HepG2 (cell line): ENCODE results near the gene SNED1. TPM values are rescaled to one million over a fixed set of nuclear protein-coding genes. Genes with fewer than 3 reads are reported as not detected.

Source experiments
- ZBTB7A ChIP-seq: sonication (generic); formaldehyde crosslinking; IDR thresholded peaks from 2 replicates; pipeline ENCODE4 v1.8.0; 2022; ENCODE audit warnings: mild to moderate bottlenecking, missing genetic modification reagents
- ZNF569 ChIP-seq: sonication (generic); formaldehyde crosslinking; IDR thresholded peaks from 2 replicates; pipeline ENCODE4 v1.5.0; 2020; ENCODE audit warnings: mild to moderate bottlenecking, missing genetic modification reagents, moderate library complexity, borderline replicate concordance
- polyA plus RNA-seq, 8 experiments: library from polyadenylated mRNA; depleted of rRNA in 3 of 8; stranded (reverse) in 7 of 8; unstranded in 1 of 8; fragments of >200 nt; fragmentation: Illumina TruSeq in 4 of 8; extraction: Trizol in 4 of 8; gene quantifications; 2 replicates each; pipeline versions ENCODE4 v1.2.1 to v1.2.3, GENCODE V29; 2011 to 2016; ENCODE audit warnings: low read depth in 4 of 8, missing spikeins in 1 of 8, mixed read lengths in 1 of 8; ENCODE audit not compliant: insufficient read depth in 1 of 8
- total RNA-seq, 5 experiments: library from RNA; depleted of rRNA; stranded (reverse); fragments of >200 nt; fragmentation: Illumina TruSeq; extraction: Trizol; gene quantifications; 2 replicates each; pipeline ENCODE4 v1.2.3, GENCODE V29; 2016; ENCODE audit warnings: low read depth in 1 of 5
- TF ChIP-seq, protein P1 (sequence below): sonication (generic); formaldehyde crosslinking; IDR thresholded peaks from 2 replicates; pipeline ENCODE4 v1.5.0; 2020; ENCODE audit warnings: mild to moderate bottlenecking, missing genetic modification reagents, borderline replicate concordance

The SNED1 gene
- total and polyA plus RNA-seq, 2 of the 13 experiments (the other 11 are each of a cell fraction or from before 2014, with no cell fraction given) = 0.15 to 0.65 TPM

DNA sequence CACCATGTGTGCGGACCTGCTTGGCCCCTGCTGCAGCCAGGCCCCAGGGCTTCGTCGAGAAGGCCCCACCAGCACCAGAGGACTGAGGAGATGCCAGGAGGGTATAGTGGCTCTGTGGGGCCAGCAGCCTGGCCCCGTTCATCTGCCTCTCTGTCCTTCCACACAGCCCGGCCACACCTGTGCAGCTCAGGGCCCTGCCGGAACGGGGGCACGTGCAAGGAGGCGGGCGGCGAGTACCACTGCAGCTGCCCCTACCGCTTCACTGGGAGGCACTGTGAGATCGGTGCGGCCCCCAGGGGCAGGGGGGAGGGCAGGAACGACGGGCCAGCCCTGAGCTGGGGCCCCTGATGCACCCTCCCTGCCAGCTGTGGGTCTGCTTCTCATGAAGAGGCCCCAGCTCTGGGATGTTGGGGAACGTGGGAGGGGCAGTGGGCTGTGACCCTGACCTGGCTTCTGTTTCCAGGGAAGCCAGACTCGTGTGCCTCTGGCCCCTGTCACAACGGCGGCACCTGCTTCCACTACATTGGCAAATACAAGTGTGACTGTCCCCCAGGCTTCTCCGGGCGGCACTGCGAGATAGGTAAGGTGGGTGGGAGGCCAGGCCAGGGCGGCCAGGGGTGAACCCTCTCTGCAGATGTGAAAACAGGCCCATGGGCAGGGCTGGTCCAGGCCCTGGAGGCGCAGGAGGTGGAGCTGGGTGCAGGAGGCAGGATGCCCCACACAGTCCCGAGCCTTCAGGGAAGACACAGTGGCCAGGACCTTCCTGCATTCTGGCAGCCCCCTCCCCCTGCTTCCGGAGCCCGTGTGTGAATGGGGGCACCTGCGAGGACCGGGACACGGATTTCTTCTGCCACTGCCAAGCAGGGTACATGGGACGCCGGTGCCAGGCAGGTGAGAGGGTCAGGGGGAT, 53.4 kb downstream of the SNED1 start (continued):
- TF ChIP-seq, protein P1, sequence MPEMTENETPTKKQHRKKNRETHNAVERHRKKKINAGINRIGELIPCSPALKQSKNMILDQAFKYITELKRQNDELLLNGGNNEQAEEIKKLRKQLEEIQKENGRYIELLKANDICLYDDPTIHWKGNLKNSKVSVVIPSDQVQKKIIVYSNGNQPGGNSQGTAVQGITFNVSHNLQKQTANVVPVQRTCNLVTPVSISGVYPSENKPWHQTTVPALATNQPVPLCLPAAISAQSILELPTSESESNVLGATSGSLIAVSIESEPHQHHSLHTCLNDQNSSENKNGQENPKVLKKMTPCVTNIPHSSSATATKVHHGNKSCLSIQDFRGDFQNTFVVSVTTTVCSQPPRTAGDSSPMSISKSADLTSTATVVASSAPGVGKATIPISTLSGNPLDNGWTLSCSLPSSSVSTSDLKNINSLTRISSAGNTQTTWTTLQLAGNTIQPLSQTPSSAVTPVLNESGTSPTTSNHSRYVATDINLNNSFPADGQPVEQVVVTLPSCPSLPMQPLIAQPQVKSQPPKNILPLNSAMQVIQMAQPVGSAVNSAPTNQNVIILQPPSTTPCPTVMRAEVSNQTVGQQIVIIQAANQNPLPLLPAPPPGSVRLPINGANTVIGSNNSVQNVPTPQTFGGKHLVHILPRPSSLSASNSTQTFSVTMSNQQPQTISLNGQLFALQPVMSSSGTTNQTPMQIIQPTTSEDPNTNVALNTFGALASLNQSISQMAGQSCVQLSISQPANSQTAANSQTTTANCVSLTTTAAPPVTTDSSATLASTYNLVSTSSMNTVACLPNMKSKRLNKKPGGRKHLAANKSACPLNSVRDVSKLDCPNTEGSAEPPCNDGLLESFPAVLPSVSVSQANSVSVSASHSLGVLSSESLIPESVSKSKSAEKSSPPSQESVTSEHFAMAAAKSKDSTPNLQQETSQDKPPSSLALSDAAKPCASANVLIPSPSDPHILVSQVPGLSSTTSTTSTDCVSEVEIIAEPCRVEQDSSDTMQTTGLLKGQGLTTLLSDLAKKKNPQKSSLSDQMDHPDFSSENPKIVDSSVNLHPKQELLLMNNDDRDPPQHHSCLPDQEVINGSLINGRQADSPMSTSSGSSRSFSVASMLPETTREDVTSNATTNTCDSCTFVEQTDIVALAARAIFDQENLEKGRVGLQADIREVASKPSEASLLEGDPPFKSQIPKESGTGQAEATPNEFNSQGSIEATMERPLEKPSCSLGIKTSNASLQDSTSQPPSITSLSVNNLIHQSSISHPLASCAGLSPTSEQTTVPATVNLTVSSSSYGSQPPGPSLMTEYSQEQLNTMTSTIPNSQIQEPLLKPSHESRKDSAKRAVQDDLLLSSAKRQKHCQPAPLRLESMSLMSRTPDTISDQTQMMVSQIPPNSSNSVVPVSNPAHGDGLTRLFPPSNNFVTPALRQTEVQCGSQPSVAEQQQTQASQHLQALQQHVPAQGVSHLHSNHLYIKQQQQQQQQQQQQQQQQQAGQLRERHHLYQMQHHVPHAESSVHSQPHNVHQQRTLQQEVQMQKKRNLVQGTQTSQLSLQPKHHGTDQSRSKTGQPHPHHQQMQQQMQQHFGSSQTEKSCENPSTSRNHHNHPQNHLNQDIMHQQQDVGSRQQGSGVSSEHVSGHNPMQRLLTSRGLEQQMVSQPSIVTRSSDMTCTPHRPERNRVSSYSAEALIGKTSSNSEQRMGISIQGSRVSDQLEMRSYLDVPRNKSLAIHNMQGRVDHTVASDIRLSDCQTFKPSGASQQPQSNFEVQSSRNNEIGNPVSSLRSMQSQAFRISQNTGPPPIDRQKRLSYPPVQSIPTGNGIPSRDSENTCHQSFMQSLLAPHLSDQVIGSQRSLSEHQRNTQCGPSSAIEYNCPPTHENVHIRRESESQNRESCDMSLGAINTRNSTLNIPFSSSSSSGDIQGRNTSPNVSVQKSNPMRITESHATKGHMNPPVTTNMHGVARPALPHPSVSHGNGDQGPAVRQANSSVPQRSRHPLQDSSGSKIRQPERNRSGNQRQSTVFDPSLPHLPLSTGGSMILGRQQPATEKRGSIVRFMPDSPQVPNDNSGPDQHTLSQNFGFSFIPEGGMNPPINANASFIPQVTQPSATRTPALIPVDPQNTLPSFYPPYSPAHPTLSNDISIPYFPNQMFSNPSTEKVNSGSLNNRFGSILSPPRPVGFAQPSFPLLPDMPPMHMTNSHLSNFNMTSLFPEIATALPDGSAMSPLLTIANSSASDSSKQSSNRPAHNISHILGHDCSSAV (CRISPR knock-in tag) = no peak
- TF ChIP-seq ZBTB7A (CRISPR knock-in tag) (no peak), ZNF569 (CRISPR knock-in tag) (no peak)
